Central memory CD8-positive, alpha-beta T cell (primary cell): ENCODE measurements around the gene IL37.
A peak's percentile ranks its signal among the peaks of the same experiment; 100 is the strongest.

Experiments
- ATAC-seq: fragments of 150-1000 bp; cut with Tn5 transposase; replicated peaks from 2 replicates; pipeline ENCODE4 v1.10.0; 2022; ENCODE audit warnings: mild to moderate bottlenecking, moderate FRiP score, moderate number of reproducible peaks; ENCODE audit not compliant: poor library complexity, severe bottlenecking; ENCODE audit errors: extremely low read depth
- DNase-seq, 2 donors: peaks; one replicate each; pipeline ENCODE4 v3.0.0; 2021; ENCODE audit warnings: low spot score in 2 of 2
- H3K27ac Mint-ChIP-seq: one replicate; pipeline ENCODE4 v1.8.0; 2022; ENCODE audit warnings: low read depth, mild to moderate bottlenecking, moderate library complexity, mixed read lengths
- H3K27me3 Mint-ChIP-seq: one replicate; pipeline ENCODE4 v1.8.0; 2022; ENCODE audit warnings: mixed read lengths
- H3K36me3 Mint-ChIP-seq: one replicate; pipeline ENCODE4 v1.8.0; 2022; ENCODE audit warnings: mild to moderate bottlenecking, moderate library complexity, mixed read lengths; ENCODE audit not compliant: insufficient read depth
- H3K4me1 Mint-ChIP-seq: one replicate; pipeline ENCODE4 v1.8.0; 2022; ENCODE audit warnings: mixed read lengths
- H3K4me3 Mint-ChIP-seq: one replicate; pipeline ENCODE4 v1.8.0; 2022; ENCODE audit warnings: mild to moderate bottlenecking, moderate library complexity, mixed read lengths
- H3K9me3 Mint-ChIP-seq: one replicate; pipeline ENCODE4 v1.8.0; 2022; ENCODE audit warnings: mixed read lengths

IL37 gene

DNA sequence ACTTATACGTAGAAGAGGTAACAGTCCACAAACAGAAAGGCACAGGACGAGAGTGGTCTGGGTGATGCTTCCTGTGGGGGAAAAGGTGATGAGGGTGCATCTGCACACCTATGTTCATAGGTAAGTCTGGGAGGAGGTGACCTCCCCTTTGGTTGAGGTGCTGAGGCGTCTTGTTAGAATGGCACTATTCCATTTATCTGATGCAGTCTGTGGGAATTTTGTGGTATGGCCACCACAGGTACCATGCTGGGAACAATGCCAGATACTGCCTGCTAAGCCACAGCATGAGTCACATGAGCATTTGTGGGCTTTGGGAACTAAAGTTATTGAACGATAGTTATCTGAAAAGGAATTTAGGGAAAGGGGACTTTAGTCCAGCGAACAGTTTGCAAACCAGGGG, 27.9 kb downstream of the IL37 start:
- ATAC-seq (peak; percentile 58), DNase-seq (peak in 1 of 2 donors; percentile 42)
- no peaks in the 10 kb centered on the region for H3K9me3 Mint-ChIP-seq

DNA sequence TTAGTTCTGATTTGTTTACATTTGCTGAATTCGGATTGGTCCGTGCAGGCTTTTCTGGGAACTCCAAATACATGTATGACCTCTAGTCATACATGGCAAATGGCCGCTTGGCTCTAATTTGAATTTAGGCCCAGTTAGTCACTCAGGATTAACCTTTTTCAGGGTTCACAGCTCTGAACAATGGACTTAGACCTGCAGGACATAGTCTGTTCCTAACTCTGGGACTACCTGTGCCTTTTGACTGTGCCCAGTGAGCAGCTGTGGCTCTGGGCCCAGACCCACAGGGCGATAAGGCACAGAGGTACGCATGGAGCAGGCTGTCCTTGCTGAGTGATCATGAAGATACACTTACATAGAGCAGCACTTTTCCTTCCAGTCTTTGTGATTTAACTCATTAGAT, 28.5 kb downstream of the IL37 start:
- ATAC-seq (no peak), DNase-seq (no peak)
- H3K4me3 Mint-ChIP-seq, result no peak overlapping the region
- no peak overlapping the region for H3K27ac Mint-ChIP-seq
- H3K4me1 Mint-ChIP-seq, result peaks cover 19% of the 10 kb centered on the region
- H3K9me3 Mint-ChIP-seq, result no peaks in the 10 kb centered on the region
- no peaks in the 10 kb centered on the region for H3K36me3 Mint-ChIP-seq
- H3K27me3 Mint-ChIP-seq, result no peaks in the 10 kb centered on the region

More for the DNA sequence above, 27.9 kb downstream of the IL37 start:
- Mint-ChIP-seq H3K27me3 (no peaks in the 10 kb centered on the region), H3K27ac (no peak overlapping the region), H3K4me1 (peaks cover 19% of the 10 kb centered on the region), H3K36me3 (no peaks in the 10 kb centered on the region), H3K4me3 (no peak overlapping the region)

DNA sequence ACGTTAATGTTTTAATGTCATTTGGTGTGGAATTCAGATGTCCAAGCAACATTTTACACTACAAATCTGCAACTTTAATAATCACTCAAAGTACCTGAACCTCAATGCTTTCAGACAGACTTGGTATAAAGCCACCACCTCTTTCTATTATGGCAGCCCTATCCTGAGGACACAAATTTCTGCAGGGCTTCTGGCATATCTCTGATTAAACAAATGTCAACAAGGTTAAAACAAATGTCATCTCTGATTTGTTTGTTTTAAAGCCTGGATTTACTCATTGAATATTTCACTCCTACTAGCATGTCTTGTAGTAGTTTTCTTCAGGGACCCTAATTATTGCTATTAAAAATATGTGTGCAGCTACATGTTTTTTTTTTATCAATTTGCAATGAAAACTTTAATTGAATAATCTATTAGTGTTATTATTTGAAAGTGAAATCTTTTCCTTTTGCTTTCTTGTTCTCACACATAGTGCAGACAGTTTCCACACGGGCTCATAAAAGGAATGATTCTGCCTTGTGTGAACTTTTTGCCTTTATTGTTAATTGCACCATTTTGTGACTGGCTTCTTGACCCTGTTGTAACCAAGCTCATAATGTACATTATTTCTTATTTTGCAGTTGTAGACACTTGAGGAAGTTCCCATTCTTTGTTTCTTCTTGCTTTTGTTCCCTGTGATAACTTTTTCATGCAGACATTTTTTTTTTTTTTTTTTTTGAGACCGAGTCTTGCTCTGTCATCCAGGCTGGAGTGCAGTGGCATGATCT, 30.1 kb downstream of the IL37 start:
- H3K27me3 Mint-ChIP-seq, result no peaks in the 10 kb centered on the region
- no peak overlapping the region for H3K4me3 Mint-ChIP-seq
- no peaks in the 10 kb centered on the region for H3K36me3 Mint-ChIP-seq
- no peaks in the 10 kb centered on the region for H3K9me3 Mint-ChIP-seq
- ATAC-seq, result no peak
- no peak for DNase-seq
- H3K27ac Mint-ChIP-seq, result no peak overlapping the region
- H3K4me1 Mint-ChIP-seq, result peaks cover 19% of the 10 kb centered on the region

DNA sequence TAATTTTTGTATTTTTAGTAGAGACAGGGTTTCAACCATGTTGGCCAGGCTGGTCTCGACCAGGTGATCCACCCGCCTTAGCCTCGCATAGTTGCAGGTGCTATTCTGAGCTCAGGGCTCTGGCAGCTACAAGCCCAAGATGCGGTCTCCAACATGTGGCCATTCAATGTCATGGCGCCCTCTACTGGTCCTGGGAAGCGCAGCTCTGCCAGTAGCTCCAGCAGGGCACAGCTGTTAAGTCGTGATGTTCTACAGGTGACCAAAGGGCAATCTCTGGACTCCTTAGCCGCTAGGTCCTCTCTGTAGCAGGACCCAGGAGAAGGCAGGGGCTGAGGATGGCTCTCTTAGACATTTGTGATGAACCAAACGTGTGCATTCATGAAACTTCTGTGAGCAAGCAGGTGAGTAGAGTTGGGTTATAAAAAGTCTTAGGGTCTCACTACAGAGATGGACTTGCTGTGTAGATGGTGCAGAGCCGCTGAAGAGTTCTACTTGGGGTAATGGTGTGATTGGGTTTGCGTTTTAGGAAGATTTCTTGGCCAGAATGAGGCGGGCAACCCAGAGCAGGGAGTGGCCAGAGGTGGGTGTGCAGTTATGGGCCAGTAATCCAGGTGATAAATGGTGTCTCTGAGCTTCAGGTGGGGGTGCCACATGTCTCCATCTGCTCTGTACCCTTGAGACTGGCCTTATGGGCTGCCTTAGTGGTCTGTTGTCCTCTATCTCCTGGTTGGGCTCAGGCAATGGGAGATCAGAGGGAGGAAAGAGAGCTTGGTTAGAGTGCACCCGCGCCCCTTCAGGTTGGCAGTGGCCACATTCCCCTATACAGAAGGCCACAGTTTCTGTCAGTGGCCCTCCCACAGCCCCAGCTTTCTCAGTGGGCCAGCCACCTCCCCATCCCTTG, 31.0 kb downstream of the IL37 start:
- H3K27ac Mint-ChIP-seq, result no peak overlapping the region
- ATAC-seq, result peak; percentile 78
- H3K4me3 Mint-ChIP-seq, result no peak overlapping the region
- no peaks in the 10 kb centered on the region for H3K36me3 Mint-ChIP-seq
- H3K27me3 Mint-ChIP-seq, result no peaks in the 10 kb centered on the region
- peak; percentile 42 to 65 for DNase-seq
- no peaks in the 10 kb centered on the region for H3K9me3 Mint-ChIP-seq
- peaks cover 19% of the 10 kb centered on the region for H3K4me1 Mint-ChIP-seq

DNA sequence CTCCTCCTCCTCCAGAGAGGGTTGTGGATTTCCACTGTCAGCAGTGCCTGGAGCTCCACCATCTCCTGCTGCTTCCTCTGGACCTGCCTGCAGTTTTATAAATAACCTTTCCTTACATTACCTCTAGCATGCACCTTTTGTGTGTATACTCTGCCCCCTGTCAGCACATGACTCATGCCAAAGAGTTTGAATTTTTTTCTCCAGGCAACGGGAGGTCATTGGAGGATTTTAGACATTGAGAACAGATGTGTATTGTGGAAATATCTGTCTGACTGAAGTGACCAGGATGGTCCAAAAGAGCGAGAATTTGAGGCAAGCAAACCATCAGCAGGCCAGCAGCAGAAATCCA, 31.7 kb downstream of the IL37 start:
- H3K27me3 Mint-ChIP-seq, result no peaks in the 10 kb centered on the region

DNA sequence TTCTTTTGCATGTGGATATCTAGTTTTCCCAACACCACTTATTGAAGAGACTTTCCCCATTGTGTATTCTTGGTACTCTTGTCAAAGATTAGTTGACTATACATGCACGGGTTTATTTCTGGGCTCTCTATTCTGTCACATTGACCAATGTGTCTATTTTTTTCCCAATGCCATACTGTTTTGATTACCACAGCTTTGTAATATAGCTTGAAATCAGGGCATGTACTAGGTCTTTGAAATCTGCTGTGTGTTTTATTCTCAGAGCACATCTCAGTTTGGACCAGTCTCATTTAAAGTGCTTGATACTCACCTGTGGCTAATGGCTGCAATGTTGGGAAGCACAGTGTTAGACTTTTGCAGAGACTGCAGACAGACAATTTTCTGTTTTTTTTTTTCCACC, 34.0 kb downstream of the IL37 start:
- Mint-ChIP-seq H3K36me3 (no peaks in the 10 kb centered on the region), H3K9me3 (no peaks in the 10 kb centered on the region), H3K27ac (no peak overlapping the region), H3K4me3 (no peak overlapping the region), H3K27me3 (peaks cover 11% of the 10 kb centered on the region), H3K4me1 (no peaks in the 10 kb centered on the region)
- no peak for DNase-seq
- ATAC-seq, result no peak

More for the DNA sequence above, 31.7 kb downstream of the IL37 start:
- H3K9me3 Mint-ChIP-seq, result no peaks in the 10 kb centered on the region
- no peak for ATAC-seq
- H3K4me1 Mint-ChIP-seq, result peaks cover 16% of the 10 kb centered on the region
- H3K36me3 Mint-ChIP-seq, result no peaks in the 10 kb centered on the region
- H3K4me3 Mint-ChIP-seq, result no peak overlapping the region
- H3K27ac Mint-ChIP-seq, result no peak overlapping the region
- DNase-seq, result no peak

DNA sequence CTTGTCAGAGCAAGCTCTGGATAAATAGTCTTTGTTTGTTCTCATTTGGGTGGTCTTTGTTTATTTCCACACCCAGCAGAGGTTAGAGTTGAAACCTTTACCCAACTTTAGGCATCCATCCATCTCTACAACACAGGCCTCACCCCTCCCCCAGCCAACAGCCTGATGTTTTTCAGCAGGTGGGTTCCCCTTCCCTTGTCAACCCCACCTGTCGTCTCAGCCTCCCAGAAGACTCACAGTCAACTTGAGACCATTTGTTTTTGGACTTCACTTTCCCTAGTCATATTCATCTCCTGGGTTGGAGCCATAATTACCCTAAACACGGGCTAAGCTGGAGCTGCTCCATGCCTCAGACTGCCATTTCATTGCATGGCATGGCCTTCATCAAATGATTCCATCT, 35.1 kb downstream of the IL37 start:
- no peaks in the 10 kb centered on the region for H3K4me1 Mint-ChIP-seq
- ATAC-seq, result no peak
- no peaks in the 10 kb centered on the region for H3K36me3 Mint-ChIP-seq
- no peaks in the 10 kb centered on the region for H3K9me3 Mint-ChIP-seq
- no peak for DNase-seq
- peaks cover 22% of the 10 kb centered on the region for H3K27me3 Mint-ChIP-seq
- no peak overlapping the region for H3K4me3 Mint-ChIP-seq
- no peak overlapping the region for H3K27ac Mint-ChIP-seq

DNA sequence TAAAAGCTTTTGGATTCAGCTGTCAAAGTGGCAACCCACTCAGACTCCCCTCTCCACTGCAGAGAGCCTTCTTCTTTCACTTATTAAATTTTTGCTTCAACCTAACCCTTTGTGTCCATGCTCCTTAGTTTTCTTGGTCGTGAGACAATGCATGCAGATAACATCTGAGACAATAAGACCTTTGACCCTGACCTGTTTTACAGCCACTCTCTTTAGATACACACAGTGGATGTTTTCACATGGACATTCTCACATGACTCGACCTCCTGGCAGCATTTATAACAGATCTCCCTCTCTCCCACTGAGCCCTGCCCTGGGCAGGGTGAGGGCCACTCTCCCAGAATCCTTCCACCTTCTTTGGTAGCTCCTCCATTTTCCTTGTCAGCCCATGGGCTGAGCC, 36.4 kb downstream of the IL37 start:
- Mint-ChIP-seq H3K27ac (no peak overlapping the region), H3K9me3 (no peaks in the 10 kb centered on the region), H3K36me3 (no peaks in the 10 kb centered on the region), H3K4me3 (no peak overlapping the region), H3K4me1 (no peaks in the 10 kb centered on the region), H3K27me3 (peaks cover 32% of the 10 kb centered on the region)
- ATAC-seq (no peak), DNase-seq (no peak)

DNA sequence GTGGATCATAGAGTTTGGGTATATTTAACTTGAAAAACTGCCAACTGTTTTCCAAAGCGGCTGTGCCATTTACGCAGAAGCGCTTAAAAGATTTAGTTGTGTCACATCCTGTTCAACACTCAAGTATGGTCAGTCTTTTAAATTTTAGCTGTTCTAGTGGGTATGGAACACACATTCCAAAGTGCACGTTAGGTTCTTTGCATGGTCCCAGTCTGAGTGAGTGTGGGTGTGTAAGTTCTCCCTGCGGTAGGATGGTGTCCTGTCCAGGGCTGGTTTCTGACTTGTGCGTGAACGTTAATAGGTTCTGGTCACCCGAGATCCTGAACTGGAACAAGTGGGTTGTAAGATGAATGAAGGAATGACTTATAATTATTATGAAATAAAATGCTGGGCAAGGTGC, 38.5 kb downstream of the IL37 start:
- no peaks in the 10 kb centered on the region for H3K36me3 Mint-ChIP-seq
- no peaks in the 10 kb centered on the region for H3K4me1 Mint-ChIP-seq
- ATAC-seq, result no peak
- peaks cover 37% of the 10 kb centered on the region for H3K27me3 Mint-ChIP-seq
- H3K9me3 Mint-ChIP-seq, result no peaks in the 10 kb centered on the region
- no peak overlapping the region for H3K4me3 Mint-ChIP-seq
- DNase-seq, result no peak
- H3K27ac Mint-ChIP-seq, result no peak overlapping the region

DNA sequence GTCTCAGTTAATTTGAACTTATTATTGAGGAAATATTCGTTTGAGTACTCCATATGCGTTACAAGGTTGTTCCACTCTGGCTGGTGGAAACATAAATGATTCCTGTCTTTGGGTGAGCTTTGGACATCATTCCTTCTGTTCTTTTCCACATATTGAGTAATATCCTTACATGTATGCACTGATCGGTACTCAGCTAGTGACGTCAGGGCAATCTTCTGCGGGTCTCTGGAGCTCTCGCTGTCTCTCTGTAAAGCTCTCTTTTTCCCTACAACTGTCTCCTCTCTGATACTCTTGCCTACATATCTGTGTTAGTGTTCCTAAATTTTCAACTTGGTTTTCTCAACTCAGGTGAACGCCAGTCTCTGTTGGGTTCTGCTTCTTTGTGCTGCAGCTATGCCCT, 43.4 kb downstream of the IL37 start:
- Mint-ChIP-seq H3K27me3 (peaks cover 40% of the 10 kb centered on the region), H3K4me3 (no peak overlapping the region), H3K9me3 (no peaks in the 10 kb centered on the region), H3K27ac (no peak overlapping the region), H3K36me3 (no peaks in the 10 kb centered on the region), H3K4me1 (no peaks in the 10 kb centered on the region)
- ATAC-seq, result no peak
- DNase-seq, result no peak

DNA sequence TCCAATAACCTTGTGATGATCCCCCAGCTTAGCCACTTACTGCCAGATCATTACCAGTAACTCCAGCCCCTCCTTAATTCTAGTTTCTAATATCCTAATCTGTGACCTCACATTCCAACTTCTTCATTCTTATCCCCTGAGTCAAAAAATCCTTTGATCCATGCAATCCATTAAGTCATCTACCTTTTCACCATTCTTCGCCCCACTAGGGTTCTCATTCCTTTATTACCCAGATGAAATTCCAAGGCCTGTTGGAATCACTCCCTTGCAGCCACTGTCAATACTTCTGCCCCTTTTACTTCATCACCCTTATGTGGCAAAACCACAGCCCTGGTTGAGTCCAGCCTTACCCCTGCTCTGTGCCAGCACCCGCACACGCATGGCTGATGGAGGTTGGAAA, 46.5 kb downstream of the IL37 start:
- no peak for DNase-seq
- Mint-ChIP-seq H3K36me3 (no peaks in the 10 kb centered on the region), H3K9me3 (no peaks in the 10 kb centered on the region), H3K4me3 (no peak overlapping the region), H3K27me3 (peaks cover 13% of the 10 kb centered on the region), H3K27ac (no peak overlapping the region), H3K4me1 (no peaks in the 10 kb centered on the region)
- no peak for ATAC-seq

DNA sequence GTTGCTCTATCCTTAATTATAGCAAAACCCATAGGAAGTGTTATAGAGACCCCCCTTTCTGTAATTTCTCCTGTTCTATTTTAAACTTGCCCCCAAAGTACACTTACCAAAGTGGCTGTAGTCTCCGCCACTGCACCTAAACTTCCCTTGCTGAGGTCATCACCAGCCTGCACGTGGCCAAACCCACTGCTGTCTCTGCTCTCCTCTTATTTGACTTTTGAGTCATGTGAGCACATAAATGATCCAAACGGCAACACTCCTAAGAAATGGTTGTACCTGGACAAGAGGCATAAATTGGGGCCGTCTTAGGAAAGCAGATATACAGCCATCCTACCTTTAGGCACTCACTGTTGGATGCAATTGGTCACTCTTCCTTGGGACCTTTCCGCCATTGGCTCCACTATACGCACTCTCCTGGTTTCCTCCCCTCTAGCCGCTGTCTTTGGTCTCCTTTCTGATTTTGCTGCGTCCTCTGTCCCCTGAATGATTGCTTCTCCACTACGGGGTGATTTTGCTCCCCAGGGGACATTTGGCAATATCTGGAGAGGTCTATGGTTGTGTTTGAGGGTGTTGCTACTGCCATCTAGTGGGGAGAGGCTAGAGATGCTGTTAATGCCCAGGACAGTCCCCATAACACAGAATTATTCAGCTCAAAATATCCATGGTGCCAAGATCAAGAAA, 47.6 kb downstream of the IL37 start:
- ATAC-seq (peak; percentile 70), DNase-seq (no peak)
- Mint-ChIP-seq H3K27ac (no peak overlapping the region), H3K4me3 (no peak overlapping the region), H3K9me3 (no peaks in the 10 kb centered on the region), H3K27me3 (peaks cover 13% of the 10 kb centered on the region), H3K4me1 (no peaks in the 10 kb centered on the region), H3K36me3 (no peaks in the 10 kb centered on the region)
